ENCODE data around the gene LARGE1.

The LARGE1 gene

DNA sequence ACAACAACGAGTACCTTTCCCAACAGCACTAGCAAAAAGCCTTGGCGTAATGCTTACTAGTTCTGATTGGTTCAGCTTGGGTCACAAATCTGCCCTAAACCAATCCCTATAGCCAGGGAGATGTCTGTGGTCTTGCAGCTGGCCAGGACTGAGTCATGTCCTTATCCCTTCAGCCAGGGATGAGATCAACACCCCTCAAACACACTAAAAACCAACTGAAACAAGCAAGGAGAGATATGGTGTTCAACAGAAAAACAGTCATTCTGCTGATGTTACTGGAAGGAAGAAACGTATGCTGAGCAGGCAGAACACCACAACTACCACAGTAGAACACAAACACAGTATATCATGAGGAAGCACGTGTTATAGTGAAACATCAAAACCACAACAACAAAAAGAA is 375.6 kb downstream of the LARGE1 start:
- DNase-seq, result no peak

DNA sequence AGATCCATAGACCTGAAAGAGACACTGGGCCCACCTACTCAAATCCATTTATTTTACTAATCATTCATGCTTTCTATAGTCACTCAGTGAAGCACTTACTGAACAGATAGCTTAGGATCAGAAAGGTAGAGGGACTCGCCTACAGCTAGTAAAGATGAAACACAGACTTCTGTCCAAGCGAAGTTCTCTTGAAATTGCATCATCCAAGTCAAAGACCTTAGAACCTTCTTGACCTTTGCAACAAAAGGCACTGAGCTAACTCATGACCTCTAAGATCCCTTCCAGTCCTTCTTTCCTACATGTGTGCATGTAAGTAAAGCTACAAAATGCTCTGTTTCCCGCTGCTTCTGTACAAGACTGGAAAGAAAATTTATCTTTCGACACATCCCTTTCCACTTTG is 377.6 kb downstream of the LARGE1 start:
- no peak for DNase-seq

DNA sequence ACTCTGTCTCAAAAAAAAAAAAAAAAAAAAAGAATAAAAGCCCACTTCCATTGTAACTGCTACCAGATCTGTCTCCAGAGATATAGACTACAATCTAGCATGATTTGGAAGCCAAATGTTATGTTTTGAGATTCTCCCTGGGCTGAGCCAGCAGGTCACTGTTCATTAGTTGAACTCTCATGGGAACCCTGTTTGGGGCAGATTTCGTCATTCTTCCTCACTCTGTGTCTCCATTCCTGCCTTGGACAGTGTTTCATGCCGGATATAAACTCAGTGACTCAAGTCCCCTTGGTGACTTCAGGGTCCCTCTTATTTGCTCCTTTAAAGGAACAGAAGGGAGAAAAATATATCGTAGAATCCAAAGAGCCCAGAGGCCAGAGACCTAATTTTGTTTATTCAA is 378.1 kb downstream of the LARGE1 start:
- no peak for DNase-seq

DNA sequence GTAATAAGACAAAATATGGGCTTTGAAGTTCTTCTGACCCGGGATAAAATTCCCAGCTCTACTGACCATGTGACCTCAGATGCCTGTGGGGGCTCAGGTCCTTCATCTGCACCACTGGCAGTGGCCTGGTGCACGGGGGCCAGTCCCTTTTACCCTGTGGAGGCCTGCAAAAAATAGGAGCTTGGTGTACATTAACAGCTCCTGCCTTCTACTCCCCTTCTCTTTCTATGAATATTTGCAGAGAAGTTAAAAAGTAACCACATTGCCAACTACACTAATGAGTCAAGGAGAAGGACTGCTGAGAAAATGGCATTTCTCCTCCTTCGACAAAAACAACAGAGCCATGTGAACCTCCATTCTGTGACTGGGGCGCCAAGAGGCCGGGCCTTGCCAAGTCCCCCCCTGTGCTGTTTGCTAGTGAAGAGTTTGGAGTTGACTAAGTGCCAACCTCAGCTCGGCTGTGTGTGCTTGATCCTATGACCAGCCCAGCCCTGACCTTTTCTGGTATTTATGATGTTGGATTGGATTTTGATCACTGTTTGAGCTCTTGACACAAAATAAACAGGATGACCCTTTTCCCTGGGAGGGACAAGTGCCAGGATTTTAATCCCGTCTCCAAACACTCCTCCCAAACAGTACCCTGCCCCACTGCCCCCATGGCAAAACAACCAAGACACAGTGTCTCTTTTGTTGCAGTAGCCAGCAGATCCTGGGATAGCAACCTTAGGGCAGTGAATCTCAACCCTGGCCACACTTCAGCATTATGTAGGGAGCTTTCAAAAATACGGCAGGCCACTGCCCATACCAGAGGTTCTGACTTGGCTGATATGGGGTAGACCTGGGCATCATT is 380.1 kb downstream of the LARGE1 start:
- DNase-seq, result no peak

DNA sequence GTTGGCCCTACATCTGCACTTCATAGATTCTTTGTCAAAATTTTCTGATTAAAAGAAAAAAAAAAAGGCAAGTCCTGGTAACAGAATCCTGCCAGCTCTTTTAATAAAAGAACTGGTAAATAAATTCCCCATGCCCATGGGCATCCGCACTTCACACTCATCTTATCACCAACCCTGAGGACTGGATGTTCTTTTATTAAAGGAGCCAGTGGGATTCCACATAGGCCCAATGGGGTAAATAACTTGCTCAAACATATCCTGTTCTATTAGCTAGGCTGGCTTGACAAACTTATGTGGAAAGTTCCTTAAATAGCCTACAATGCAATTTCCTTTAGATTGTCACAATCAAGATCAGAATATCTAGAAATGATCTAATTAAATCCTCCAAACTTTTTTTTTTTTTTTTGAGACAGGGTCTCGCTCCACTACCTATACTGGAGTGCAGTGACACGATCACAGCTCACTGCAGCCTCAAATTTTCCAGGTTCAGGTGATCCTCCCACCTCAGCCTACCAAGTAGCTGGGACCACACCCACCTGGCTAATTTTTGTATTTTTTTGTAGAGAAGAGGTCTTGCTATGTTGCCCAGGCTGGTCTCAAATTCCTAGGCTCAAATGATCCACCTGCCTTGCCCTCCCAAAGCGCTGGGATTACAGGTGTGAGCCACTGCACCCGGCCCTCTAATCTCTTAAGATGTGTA is 380.9 kb downstream of the LARGE1 start:
- DNase-seq, result no peak

DNA sequence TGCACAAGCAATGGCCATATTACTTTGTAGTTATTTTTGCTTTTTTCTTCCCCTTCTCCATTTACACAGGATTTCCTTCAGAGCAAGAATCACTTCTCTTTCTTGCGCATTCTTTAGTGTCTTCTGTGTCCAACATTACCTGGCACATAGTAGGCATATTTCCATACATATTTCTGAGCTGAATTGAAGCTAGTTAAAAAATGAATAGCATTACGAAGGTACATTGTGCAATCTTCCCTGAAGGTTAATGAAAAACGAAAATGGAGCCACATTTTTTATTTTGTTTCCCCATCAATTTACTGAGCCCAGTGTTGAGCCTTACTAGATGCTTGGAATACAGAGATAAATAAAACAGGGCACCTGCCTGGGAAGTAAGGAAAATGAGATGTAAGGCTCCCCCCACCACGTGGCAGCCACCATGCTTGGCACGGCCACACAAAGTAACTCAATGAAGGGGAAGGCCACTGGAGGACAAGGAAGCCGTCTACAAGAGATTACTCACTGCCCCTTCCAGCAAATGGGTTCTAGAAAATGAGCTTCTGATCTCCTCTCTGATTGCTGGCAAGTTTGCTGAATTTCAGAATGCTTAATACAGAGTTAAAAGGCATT is 381.9 kb downstream of the LARGE1 start:
- no peak for DNase-seq

DNA sequence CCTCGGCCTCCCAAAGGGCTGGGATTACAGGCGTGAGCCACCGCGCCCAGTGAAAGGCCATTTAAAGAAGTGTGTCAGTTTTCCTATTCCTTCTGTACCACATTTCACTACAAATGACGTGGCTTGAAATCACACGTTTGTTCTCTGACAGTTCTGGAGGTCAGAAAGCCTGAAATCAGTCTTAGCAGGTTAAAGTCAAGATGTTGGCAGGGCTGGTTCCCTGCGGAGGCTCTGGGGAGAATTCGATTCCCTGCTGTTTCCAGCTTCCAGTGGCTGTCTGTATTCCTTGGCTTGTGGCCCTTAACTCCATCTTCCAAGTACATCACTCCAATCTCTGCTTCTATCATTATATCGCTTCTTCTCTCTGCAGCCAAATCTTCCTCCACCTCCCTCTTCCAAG is 383.2 kb downstream of the LARGE1 start:
- no peak for DNase-seq

DNA sequence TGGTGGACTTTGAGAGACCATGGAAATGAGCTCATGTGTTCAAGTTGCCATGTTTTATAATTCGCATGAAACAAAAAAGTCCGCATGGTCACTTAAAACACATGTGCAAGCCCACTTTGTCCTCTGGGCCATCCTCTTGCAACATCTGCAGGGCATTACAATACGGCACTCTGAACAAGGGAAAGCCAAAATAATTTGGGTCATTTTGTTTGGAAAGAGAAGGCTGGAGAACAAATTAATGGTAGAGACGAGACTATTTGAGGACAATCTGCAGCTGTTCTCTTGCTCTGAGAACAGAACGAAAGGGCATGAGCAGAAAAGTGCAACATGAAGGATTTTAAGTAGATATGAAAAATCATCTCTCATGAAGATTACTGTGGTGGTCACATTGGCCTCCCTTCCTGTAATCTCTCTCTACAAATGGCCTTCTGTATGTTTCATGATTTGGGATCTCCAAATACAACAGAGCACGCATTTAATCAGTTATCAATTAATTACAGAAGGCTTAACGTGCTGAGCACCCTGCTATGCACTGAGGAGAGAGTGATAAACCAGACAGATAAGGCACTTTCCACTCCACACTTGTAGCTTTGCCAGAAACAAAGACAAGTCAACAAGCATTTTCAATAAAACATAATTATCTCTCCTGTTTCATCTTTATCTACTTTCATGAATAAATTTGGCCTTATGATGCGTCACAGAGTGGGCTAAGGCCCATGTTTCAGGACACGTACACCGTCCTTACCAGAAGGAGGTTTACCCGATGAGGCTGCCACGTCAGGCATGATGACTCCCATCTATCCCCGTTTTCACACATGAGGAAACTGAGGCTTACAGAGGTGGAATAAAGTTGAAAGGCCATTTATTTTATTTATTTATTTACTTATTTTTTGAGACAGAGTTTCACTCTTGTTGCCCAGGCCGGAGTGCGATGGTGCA is 384.1 kb downstream of the LARGE1 start:
- DNase-seq, result no peak

DNA sequence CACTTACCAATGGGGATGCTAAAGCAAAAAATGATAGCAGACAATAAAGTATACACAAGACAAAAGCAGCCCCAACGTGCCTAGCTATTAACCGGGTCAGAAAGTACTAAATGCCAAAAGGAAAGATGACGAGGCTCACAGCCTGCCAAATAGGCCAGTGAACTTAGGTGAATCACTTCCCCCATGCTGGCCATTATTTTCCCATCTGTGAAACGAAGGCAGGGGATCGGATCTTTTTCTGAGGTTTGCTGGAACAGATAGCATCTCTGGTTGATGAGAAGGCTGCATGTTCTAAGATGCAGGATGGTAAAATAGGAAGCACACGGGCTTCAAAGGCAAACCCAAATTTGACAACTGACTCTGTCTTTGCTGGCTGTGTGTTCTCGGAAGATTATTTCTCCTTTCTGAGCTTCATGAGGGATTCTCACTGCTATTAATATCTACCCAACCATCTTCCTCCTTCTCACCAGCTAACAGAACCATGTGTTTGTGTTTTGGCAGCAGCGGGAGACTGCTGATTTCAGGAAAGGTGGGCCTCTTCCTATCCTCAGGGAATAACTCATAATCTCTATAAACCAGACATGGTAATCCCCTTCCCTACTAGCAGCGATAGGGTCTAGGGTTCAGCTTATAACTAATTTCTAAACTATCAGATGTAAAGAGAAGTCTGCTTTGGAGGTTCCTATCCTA is 390.7 kb downstream of the LARGE1 start:
- DNase-seq, result no peak

DNA sequence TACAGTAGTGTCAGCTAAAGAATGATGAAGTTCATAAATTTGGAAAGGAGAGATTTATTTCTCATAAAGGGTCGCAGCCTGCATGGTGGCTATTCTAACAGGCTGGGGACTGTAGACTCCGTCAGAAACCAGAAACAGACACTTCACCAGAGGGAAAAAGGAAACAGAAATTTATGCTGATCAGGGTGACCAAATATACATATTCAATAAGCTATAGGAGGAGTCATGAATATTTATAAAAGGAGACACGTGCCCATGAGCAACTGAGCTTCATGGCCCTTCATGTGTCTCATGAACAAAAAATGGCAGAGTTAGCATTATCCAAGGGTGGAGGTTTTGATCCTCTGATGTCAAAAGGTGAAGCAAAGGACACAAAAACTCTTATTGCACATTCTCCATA is 392.1 kb downstream of the LARGE1 start:
- DNase-seq, result no peak

DNA sequence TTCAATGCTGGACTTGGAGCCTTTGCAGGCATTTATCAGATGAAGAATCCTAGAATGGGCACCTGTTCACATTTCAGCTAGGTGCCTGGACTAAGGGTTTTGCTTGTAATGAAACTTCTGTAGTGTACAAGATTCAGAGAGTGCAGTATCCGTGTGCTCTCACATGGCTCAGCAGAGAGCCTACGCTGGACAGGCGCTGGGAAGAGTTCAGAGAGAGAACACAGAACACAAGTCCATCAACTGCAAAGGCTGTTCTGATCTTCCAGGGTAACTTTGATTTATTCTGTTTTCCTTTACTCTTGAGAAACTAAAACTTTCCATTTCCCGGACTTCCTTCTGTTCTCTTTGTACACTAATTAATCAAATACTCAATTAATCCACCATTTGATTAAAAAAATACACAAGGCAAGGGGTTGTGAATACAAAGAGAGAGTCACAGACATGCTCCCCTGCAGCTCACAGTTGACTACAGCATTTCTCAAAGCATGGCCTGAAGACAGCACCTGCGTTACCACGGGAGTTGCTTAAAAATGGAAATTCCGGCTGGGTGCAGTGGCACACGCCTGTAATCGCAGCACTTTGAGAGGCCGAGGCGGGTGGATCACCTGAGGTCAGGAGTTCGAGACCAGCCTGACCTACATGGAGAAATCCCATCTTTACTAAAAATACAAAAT is 393.7 kb downstream of the LARGE1 start:
- no peak for DNase-seq

DNA sequence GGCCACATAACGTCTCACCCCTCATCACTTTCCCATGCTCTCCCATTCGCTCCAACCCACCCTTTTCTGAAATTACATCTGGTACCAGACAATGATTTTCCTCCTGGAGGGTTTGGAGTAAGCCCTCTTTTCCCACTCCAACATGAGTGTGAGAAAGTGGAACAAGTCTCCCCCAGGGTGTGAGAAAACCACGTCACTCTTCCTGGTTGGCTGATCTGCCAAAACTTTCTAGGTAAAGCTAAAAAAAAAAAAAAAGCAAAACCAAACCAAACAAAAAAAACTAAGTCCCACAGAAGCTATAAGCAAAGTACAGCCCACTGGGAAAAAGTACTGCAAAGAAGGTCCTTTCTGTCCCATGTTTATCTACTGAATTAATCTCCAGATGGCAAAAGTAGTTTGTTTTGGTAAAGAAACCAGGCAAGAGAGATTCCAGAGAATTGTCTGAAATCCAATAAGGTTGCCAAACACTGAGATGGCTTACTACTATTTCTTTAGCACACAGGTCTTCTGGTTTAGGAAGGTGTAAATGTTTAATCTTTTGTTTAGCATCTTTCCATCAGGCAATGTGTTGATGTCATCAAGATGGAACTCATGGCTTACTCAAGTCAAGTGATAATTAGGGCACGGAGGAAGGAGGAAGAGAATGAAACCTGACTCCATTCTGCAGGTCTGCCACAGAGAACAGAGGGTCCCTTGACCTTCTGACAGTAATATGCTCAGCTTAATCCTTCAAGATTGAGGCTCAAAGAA is 395.6 kb downstream of the LARGE1 start:
- no peak for DNase-seq

DNA sequence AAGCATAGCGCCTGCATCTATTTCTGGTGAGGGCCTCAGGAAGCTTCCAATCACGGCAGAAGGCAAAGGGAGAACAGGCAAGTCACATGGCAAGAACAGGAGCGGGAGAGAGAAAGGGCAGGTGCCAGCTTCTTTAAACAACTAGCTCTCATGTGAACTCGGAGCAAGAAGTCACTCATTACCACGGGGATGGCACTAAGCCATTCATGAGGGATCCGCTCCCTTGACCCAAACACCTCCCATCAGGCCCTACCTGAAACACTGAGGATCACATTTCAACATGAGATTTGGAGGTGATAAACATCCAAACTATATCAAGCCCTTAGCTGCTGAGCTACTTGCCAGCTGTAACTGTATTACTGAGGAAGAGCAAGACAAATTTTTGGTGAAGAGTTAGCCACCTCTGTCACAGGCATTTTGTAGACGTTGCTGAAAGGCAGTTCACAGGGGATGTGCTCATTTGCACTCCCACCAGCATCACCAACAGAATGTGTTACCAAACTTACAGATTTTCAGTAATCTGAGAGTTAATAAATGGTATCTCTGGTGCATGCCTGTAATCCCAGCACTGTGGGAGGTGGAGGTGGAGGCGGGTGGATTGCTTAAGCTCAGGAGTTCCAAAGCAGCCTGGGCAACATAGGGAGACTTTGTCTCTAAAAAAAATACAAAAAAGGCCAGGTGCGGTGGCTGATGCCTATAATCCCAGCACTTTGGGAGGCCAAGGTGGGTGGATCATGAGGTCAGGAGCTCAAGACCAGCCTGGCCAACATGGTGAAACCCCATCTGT is 398.2 kb downstream of the LARGE1 start:
- DNase-seq, result no peak

DNA sequence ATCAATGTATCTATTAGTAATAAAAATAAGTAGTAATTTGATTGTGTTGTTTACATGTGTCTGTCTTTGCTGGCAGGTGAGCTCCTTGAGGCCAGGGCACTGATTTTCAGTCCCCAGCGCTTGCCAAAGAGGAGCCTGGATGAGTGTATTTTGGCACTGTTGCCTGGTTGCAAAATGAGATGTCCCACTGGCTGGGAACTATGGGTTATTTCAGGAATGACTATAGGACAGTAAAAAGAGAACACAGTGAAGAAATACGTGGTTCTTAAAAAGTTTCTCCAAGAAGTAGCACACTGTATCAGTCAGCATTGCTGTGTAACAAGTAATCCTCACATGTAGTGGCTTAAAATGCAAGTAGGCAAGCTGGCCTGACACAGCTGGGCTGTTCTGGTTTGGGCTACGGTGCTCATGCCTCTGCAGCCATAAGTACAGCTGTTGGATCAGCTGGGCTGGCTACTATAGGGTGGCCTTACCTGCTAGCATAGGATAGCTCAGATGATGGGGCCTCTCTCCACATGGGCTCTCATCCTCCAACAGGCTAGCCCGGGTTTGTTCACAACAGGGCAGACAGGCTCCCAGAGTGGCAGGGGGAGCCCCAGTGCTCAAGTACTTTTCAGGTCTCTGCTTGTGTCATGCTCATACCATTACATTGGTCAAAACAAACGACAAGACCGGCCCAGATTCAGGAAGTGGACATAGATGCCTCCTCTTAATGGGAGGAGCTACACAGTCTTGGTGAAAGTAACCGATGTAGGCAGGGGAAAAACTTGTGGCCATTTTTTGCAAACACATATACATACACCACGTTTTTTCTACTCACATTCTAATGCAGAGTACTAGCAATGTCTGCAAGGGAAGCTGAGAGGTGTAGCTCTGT is 399.1 kb downstream of the LARGE1 start:
- no peak for DNase-seq

DNA sequence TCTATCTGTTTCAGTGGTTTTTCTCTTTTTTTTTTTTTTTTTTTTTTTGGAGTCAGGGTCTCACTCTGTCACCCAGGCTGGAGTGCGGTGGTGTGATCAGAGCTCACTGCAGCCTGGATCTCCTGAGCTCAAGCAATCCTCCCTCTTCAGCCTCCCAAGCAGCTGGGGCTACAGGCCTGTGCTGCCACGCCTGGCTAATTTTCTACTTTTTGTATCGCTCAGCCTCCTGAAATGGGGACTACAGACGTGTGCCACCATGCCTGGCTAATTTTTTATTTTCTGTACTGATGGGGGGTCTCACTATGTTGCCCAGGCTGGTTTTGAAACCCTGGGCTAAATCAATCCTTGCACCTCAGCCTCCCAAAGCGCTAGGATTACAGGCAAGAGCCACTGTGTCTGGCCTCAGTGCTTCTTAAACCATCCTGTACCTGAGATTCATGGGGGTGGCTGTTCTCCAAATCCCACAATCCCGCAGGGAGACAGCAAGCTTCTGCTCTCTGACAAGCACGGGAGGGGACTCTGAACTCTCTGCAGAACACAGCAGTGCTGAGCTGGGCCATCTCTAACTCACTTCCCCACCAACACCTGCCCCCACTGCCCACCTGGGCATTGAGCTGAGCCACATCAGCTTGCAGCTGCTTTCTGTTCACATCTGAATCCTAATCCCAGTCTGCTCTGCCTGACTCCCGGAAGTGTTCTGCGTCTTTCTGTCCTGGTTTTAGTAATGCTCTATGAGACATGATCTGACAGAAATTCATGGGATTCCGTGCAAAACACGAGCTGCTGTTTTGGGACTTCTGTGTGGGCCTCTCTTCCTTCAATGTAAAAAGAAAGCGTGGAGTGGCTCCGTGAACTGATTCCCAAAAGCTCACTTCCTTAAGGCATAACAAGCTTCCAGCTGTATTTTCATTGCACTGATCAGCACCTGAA is 400.0 kb downstream of the LARGE1 start:
- DNase-seq, result no peak

DNA sequence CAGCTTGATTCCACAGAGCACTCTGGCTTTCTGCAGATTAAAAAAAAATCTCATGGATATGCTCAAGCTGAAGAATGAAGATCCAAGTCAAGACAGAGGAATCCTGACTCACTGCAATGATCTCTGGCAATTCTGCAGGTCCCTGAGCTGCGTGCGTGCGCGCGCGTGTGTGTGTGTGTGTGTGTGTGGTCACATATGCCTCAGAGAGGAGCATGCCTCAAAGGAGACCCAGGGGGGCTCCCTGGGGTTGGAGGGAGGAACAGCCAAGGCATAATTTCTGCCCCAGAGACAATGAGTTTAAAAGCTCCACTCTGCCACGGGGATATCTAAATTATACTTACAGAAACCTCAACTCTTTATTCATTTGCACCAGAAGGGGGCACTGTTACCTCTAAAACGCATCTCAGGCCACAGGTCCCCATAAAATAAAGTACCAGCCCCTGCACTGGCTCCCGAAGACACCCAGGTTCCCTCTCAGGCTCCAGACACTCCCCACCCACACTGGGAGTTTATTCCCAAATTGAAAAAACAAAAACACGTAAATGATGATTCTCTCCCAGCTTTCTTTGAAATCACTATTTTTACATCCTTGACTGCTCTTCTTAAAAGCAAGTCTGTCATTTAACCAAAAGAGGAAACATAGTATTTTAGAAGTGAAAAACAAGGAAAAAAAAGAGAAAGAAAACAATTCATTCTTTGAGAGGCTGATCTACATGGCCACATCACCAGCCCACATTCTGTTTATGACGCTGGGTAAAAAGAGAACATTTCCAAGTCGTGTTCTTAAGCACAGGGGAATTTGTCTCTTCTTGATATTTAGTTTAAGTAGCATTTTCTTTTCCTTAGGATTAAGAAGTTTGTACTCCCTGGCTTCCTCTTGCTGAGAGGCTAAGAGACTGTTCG is 401.0 kb downstream of the LARGE1 start:
- DNase-seq, result no peak

DNA sequence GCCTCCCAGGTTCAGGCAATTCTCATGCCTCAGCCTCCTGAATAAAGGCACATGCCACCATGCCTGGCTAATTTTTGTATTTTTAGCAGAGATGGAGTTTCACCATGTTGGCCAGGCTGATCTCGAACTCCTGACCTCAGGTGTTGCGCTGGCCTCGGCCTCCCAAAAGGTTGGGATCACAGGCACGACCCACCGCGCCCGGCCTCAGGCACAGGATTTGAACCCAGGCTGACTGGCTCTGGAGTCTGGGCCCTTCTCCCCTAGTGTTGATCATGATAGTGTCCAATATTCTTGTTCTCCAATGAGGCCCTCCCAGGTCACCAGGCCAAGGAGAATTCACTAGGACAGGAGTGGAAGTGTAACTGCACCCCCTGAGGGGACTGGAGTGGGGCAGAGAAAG is 401.9 kb downstream of the LARGE1 start:
- no peak for DNase-seq

Measured in NCI-H446 treated with DMSO at 0.1 percent for 48 hours (cell line).